HG03521 (cell line): ENCODE measurements around the gene RERG.

Source experiments
- ATAC-seq: cut with Tn5 transposase; IDR thresholded peaks from one replicate; pipeline ENCODE4 v1.9.1; 2021; ENCODE audit warnings: mild to moderate bottlenecking, moderate library complexity; ENCODE audit not compliant: unreplicated experiment

The RERG gene

GRCh38 chr12:15220451-15220850, 766 bp downstream of the RERG start:
- no peak for ATAC-seq

GRCh38 chr12:15218794-15219193, 2.4 kb downstream of the RERG start:
- ATAC-seq, result no peak

DNA sequence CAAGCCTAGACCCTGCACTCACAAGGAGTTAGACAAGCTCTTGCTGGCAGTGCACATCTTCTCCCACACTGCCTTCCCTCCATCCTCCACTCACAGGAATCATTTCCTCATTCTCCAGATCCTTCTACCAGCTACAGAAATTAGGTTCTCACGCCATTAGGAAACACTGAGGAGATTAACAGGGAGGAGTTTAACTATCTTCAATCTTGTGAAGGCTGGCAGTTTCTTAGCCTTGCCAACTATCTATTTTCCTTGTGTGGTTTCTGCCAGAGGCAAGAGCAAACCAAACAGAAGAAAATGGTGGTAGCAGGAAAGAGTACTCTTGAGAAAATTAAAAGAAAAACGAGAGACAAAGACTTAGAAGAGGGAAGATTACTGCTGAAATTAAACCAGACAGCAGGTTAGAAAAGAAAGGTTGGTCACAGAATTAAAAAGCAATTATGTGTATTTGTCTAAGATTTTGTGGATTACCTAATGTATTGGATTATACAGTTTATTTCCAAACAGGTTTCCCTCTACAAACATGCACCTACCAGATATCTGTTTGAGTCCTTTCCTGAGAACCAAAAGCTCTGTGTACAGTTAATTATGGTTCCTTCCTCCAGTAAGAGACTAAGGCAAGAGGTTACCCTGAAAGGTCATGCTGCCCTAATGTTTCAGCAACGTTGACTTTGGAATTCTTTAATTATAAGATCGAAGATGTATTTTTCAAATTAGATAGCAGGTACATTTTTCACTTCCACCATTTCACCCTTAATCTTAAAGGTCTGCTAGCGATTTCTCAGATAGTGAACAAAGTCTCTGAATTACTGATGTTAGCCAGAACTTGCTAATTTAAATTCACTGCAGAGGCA, 5.0 kb downstream of the RERG start:
- ATAC-seq, result no peak

DNA sequence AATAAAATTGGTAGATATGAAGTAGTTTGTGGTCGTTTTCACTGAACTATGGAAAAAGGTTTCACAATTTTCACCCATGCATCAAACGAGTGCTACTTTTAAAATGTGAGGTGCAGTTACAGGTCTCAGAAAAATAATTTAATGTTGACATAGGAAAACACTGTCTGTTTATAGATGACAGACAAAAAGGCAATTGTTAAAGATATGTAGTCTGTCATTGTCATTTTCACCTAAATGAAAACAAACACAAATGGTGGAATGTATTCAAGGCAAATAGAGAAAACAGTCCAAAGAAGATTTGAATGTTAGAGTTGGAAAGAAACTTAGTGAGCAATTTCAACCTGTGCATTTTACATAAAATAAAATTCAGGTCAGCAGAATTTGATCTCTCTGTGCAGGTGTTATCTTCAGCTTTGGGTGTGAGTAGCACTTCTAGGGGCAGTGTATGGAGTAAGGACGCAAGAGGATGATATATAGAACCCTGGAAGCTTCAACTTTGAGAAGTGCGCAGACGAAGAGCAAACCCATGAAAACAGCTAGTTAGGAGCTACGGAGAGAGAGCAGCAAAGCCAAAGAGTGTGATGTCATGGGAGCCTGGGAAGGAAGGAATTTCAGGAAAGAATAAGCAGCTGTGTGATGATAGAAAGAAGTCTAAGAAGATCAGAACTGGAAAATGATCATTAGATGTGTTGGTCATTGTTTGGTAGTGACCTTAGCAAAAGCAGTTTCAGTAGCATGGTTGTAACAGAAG, 6.2 kb downstream of the RERG start:
- no peak for ATAC-seq

- no peak for ATAC-seq
These were observed 8.3 kb downstream of the RERG start for GRCh38 chr12:15212930-15213329.

DNA sequence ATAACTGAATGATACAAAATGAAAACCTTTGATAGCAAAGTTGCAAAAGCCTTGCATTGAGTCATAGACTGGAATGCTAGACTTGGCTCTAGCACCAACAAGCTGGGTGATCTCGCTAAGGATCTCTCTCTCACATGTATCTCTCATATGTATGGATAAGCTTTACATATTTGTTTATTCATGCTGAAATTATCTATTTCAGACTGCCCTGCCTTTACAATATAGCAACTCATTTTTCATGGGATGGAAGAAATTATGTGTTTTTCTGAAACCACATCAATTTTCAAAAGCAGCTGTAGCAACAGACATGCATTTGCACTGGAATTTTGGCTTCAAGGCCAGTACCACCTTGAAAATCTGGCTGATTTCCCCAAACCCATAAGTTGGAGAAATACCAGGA, 11.4 kb downstream of the RERG start:
- ATAC-seq, result no peak

- ATAC-seq, result no peak
These were observed 12.2 kb downstream of the RERG start for GRCh38 chr12:15208871-15209656.

GRCh38 chr12:15208140-15208539, 13.1 kb downstream of the RERG start:
- no peak for ATAC-seq

- ATAC-seq, result no peak
These were observed 14.3 kb downstream of the RERG start for GRCh38 chr12:15206831-15207389.

GRCh38 chr12:15206338-15206737, 14.9 kb downstream of the RERG start:
- ATAC-seq, result no peak

- ATAC-seq, result no peak
These were observed 15.7 kb downstream of the RERG start for GRCh38 chr12:15205341-15206010.

DNA sequence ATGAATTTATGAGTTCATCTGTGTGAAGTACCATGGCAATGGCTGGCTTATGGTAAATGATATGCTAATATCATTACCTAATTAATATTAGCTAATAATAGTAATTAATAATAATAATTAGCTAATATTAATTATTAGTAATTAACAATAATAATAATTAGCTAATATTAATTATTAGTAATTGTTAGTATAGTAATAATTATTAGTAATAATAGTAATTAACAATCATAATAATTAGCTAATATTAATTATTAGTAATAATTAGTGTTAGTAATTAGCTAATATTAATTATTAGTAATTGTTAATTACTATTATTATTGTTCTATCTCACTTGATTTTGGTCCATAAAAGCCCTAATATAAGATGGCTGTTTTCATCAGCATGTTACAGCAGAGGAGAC, 19.8 kb downstream of the RERG start:
- no peak for ATAC-seq

- ATAC-seq, result no peak
These were observed 20.2 kb downstream of the RERG start for GRCh38 chr12:15201056-15201455.

DNA sequence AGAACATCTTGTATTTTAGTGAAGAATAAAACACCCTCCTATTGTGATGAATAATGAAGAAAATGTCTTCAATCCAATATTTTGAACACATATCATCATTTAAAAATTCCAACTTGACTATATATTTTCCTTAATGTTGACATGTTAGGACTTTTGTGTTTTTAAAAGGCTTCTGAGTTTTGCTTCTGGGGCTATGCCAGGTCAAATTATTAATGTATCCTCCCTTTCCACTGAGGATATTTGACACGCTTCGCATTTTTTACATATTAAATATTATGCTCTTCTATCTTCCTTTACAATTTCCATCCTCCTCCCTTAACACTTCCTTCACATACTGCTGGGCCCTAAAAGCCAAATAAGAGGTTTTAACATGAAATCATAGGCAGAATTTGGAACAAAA, 20.6 kb downstream of the RERG start:
- ATAC-seq, result no peak

DNA sequence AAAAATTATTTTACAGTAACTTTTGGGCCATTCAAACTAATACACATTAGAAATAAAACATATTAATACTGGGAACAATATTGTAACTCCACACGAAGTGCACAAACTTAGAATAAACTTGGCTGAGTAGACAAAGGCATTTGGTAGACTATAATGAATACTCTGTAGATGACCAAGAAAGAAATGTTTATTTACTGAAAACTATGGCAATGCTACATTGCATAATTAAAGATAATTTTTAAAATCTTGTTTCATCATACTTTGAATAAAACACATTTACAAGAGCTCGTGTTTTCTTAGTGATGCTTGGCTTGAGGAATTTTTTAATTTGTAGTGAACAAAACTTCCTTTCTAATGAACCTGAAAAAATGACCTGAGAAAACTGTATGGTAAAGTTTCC, 21.3 kb downstream of the RERG start:
- ATAC-seq, result no peak

DNA sequence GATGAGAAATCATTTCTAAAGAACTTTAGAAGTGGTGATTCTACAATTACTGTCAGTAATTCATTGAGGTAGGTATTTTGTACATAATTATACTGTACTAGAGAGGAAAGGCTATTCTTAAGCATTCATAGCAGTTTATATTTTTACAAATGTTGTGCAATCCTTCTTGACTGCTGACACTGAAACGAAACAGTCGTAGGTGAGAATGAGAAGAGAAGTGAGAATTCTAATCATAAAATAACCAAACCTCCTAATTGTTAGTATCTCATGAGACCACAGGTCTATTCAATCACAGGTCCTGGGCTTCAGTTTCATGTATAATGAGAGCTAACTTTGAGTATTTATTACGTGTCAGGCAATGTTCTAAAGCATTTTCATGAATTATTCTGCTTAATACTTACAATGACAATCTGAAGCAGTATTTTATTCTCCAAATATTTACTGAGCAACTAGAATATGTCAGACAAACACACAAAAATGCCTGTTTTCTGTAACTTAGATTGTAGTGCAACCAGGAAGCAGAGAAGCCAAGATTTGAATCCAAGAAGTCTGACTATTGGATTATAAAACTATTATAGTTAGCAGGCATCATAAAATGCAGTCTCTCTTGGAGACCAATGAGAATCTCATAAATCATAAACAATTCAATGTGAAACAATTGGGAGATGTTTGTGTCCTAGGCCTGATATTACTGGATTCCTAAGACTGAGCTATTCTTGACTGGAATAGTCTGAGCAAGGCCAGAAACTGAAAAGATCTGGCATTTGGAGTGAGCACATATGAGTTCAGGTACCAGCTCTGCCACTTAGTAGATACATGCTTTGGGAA, 24.3 kb downstream of the RERG start:
- peak; percentile 56 for ATAC-seq

- ATAC-seq, result no peak
These were observed 25.0 kb downstream of the RERG start for GRCh38 chr12:15196221-15196620.

DNA sequence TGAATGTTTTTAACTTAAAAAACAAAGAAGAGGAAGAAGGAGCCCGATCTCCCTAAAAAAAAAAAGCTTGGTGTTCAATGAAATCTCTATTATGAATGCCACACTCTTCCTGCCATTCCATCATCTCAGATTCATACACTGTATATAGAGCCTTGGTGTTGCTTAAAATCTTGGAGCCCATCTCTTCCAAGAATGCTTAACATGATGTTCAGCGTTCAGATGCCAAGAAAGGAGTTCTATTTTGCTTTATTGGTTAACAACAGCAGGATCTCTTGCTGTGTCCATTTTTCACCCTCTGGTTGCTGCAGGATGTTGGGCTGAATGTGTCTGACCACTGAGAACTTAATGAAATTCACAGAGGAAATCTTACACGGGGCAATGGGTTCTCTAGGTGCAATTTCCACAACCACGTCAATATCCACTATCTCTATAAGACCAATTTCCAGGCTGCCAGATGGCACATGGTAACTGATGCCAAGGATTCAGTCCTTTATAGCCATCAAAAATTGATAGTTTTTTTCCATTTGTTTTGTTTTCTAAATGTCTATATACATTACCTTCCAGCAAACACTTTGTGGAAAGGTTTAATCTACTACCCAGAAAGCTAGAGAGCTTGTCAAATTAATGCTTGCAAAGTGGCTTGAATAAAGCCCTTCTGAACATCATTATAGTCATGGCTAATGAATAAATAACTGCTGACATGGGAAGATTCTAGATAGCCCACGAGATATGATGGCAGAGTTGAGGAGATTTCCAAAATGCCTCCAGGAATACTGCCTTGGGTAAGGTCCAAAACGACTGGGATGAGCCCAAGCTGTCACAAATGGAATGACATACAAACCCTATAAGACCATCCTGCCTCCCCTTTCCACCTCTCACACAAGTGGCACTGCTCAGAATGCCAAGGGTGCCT, 26.5 kb downstream of the RERG start:
- no peak for ATAC-seq

- ATAC-seq, result no peak
These were observed 27.3 kb downstream of the RERG start for GRCh38 chr12:15193946-15194345.
